ENCODE data around the gene LRCH4. TPM values are rescaled to one million over a fixed set of nuclear protein-coding genes. Genes with fewer than 3 reads are reported as not detected.

Gene LRCH4
- total and polyA plus RNA-seq, 2 donors (not counting 1 experiment from before 2014, with no cell fraction given), result 288 to 289 TPM

DNA sequence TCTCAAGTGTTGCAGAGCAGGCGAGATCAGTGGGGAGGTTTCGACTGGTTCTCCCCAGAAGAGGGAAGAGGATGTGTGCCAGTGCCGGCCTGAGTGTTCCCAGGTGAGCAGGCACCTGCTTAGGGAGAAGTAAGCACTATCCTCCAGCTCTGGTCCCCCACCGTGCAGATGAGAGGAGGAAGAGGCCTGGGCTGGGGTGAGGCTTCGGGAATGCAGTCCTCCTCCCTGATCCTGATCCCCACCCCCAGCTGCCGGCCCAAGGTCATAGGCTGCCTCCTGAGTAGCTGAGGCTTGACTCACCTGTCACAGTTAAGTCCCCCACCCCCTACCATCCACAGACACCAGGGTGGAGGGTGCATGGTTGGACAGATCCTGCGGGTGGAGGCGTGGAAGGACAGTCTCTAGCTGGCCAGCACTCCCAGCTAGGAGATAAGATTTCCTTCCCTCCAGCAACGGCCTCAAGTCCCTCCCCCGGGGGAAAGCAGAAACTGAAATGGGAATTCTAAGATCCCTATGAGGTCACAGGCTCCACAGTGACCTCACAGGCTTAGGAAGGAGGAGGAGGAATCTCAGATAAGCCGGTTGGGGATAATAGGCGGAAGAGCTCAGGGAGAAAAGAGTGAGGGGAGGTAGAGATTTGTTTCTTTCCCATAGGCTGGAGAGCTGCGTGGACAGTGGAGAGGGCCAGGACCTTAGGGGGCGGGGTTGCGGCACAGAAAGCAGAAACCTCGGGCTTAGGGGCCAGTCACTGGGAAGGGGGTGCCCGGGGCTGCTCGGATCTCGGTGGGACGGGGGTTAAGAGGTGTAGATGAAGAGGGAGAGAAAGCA lies 1.0 kb downstream of the LRCH4 start:
- Mint-ChIP-seq H3K4me3 (peak overlapping the region; percentile 98), H3K9me3 (ENCODE audit: insufficient read depth) (no peaks in the 10 kb centered on the region), H3K27me3 (no peaks in the 10 kb centered on the region), H3K27ac (peak overlapping the region; percentile 99), H3K4me1 (peaks cover 46% of the 10 kb centered on the region)
- Histone ChIP-seq H3K4me2 (replicated peaks; ENCODE audit: low read depth, low read length, poor library complexity, severe bottlenecking) (peak overlapping the region; percentile 92), H2AFZ (ENCODE audit: insufficient read depth, low read depth, low read length, poor library complexity, severe bottlenecking) (no peak overlapping the region), H4K20me1 (ENCODE audit: control insufficient read depth, insufficient read depth, low read length, poor library complexity, severe bottlenecking) (peaks cover 45% of the 10 kb centered on the region), H3K27ac (ENCODE audit: low read length in 2 of 2) (peak overlapping the region; percentile 94 to 97), H3K9me3 (ENCODE audit: control extremely low read depth in 1 of 3, control insufficient read depth in 2 of 3, insufficient read depth in 1 of 3, low read length in 2 of 3) (no peaks in the 10 kb centered on the region), H3K79me2 (ENCODE audit: control insufficient read depth, insufficient read depth, low read length) (peaks cover 50% of the 10 kb centered on the region), H3K4me1 (ENCODE audit: control insufficient read depth in 2 of 2, insufficient read depth in 2 of 2, low read length in 2 of 2) (peaks cover 27 to 38% of the 10 kb centered on the region in 2 donors), H3K27me3 (replicated peaks in 1 of 4; ENCODE audit: control extremely low read depth in 1 of 4, control insufficient read depth in 3 of 4, insufficient read depth in 4 of 4, low read length in 3 of 4) (peaks cover 0 to under 1% (median under 1%) of the 10 kb centered on the region in 4 experiments), H3K4me3 (ENCODE audit: control extremely low read depth in 1 of 5, extremely low read depth in 1 of 5, insufficient read depth in 1 of 5, low read depth in 2 of 5, low read length in 4 of 5) (peak overlapping the region; percentile 82 to 93 (median 85)), H3K36me3 (replicated peaks in 1 of 2; ENCODE audit: control extremely low read depth in 1 of 2, control insufficient read depth in 1 of 2, extremely low read depth in 1 of 2, insufficient read depth in 2 of 2, low read length in 1 of 2) (peaks cover 0 to 32% of the 10 kb centered on the region in 2 experiments), H3K9ac (ENCODE audit: low read length) (peak overlapping the region; percentile 82)
- POLR2A ChIA-PET, result interaction anchor here (0.6 to 3.1 kb wide), 21 partner anchors 17 to 502 kb away, joined by 3 to 26 read pairs (median 5); partner anchors contain the start of genes AGFG2, LAMTOR4, MEPCE and MOSPD3
- intact Hi-C loops (cut with micrococcal nuclease), result loop anchor here (5.0 kb wide), 1 partner anchor 503 kb away; the partner anchor contains the start of gene ZNF3
- WGBS (ENCODE audit: insufficient coverage), result 1% methylated on average over 13 of the region's 20 CpGs
- ATAC-seq (ENCODE audit: low read depth) (no peak), DNase-seq (peak; percentile 62)
- CTCF ChIA-PET, result interaction anchor here (0.5 to 11.1 kb wide), 12 partner anchors 22 to 268 kb away, joined by 3 to 226 read pairs (median 6); partner anchors contain the start of genes MOSPD3, POP7 and SLC12A9
- TF ChIP-seq, protein P1, sequence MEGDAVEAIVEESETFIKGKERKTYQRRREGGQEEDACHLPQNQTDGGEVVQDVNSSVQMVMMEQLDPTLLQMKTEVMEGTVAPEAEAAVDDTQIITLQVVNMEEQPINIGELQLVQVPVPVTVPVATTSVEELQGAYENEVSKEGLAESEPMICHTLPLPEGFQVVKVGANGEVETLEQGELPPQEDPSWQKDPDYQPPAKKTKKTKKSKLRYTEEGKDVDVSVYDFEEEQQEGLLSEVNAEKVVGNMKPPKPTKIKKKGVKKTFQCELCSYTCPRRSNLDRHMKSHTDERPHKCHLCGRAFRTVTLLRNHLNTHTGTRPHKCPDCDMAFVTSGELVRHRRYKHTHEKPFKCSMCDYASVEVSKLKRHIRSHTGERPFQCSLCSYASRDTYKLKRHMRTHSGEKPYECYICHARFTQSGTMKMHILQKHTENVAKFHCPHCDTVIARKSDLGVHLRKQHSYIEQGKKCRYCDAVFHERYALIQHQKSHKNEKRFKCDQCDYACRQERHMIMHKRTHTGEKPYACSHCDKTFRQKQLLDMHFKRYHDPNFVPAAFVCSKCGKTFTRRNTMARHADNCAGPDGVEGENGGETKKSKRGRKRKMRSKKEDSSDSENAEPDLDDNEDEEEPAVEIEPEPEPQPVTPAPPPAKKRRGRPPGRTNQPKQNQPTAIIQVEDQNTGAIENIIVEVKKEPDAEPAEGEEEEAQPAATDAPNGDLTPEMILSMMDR (IDR thresholded peaks at IDR 0.05), result no peak
- no peak for TF ChIP-seq EZH2 (IDR thresholded peaks at IDR 0.05; ENCODE audit: borderline replicate concordance, insufficient read depth, low read depth, low read length, poor library complexity, severe bottlenecking)
